Right forelimb (tissue), 1 donor: ENCODE results near the gene KRT15.
A peak's percentile ranks its signal among the peaks of the same experiment; 100 is the strongest.

Experiments
- DNase-seq: peaks from one replicate; pipeline ENCODE4 v3.0.0-alpha.2; 2018

Gene KRT15

DNA sequence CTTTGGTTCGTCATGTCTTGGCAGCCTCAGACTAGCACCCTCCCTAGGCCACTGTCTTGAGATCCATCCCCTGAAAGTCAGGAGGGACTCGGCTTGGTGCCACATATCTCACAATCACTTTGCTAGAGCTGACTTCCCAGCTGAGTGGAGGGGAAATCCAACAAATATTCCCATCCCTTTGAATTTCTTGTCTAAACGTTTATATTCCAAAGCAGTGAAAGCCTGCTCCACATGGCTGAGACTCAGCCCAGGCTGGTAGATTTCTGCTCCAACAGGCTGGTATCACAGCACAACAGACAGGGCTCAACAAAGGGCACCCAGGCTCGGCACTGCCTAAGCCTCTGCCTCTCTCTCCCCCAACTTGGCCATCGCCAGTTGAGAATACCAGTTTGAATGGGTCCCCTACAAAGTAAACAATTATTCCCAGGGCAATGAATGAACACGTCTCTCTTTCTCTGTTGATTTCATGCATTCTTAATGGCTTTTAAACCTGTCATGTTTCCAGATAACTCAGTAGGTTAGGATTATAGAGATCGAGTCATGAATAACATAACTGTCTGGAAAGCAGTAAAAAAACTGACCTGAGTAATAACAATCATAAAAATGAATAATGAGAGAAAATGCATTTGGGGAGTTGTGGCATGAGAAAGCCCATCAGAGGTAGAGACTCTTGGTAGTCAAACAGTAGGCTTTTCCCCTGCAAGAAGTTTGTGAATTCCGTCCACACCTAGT is 14.3 kb downstream of the KRT15 start:
- DNase-seq, result no peak

DNA sequence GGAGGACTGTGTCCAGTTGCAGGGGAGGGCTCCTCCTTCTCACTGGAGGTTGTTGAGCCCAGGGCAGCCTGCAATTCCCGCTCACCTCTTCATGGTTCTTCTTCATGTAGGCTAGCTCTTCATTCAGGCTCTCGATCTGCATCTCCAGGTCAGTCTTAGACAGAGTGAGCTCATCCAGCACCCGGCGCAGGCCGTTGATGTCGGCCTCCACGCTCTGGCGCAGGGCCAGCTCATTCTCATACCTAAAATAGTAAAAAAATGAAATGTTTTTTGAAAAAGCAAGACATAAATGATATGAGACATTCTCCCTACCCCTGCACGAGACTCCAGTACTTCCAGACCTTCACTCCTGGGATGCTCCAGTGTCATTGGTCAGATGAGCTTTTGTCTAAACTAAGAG is 15.5 kb downstream of the KRT15 start:
- DNase-seq, result no peak

DNA sequence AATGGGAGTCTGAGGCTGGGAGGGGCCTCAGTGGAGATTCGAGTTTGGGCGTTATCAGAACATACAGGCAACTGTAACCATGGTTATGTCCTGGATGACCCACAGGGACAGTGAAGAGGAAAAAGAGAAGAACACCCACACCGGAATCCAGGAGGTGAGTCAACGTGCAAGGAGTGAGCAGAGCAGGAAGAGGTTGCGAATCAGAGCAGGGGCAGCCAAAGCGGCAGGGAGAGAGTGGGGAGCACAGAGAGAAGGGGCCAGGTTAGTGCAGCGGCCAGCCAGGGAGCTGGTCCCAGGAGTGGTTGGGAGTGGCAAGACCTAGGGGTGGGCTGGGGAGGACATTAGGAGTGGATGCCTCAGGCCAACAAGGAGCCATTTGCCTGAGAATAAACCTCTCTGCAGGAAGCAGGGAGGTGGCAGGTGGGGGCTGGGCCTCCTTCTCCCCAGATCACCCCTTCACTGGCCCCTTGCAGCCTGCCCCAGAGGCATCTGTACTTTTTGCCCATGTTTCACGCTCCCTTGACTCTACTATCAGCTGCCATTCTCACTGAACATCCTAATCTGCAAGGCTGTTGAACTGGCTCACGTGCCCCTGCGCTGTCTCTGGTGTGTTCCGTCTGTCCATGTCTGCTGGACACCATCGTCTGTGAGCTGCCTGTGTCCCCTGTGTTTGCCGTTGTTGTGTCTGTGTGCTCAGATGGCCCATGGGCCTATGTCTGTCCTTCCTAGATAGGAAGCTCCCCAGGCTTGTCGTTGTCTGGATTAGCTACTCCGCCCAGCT is 18.4 kb downstream of the KRT15 start:
- no peak for DNase-seq

DNA sequence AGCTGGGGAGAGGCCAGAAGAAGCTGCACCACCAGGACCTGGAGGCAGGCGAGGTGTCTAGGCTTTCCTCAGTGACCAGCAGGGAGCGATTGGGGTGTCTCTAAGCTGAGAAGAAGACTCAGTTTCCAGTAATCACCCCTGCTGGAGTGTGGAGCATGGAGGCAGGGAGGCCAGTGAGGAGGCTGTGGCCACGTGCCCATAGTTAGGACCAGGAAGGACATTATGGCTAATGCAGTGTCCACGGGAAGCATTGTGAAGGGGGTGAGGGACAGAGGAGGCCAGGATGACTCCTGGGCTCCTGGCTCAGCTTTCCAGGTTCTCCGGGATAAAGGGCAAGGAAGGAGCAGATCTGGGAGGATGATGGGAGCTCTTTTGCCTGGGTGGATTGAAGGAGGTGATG is 19.0 kb downstream of the KRT15 start:
- no peak for DNase-seq

DNA sequence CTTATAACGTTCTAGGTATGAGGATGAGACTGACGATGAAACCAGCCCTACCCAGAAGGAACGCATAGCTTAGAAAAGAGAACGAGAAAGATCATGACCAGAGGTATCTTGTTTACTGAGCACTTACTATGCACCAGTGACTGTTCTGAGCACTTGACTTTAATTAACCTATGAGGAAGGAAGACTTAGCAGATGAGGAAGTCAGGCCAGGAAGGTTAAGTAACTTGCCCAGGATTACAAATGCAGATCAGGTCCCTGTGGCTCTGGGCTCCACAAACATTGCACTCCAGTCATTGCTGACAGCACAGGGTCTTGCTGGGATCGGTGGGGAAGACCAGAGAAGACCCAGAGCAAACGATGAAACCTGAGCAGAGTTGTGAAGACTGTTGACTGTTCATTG is 20.4 kb downstream of the KRT15 start:
- DNase-seq, result no peak

DNA sequence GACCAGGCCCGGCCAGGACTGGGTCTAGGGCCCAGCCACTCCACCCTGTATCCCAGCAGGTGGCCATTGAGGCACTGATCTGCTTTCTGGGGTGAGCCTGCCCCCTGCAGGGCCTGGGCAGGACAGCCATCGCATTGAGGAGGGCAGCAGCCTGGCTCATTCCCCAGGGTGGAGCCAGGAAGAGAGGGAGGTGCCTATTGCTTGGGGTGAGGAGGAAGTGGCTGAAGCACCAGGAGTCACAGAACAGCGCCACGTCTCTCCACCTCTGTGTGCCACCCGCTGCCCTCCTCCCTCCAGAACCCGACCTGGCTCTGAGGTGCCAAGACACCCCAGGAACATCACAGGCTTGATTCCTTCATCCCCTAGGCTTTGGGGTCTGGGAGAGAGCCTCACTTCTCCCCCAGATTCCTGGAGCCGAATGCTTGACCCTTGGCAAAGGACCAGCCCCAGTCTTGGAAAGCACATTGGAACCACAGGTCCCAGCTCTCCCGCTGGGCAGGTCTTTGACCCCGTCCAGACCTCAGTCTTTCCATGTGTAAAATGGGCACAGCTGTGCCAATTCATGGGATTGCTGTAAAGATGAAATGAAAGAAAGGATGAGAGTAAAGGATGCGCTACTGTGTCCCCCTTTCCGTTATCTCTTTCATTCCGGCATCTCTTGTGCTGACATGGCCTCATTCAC is 21.7 kb downstream of the KRT15 start:
- DNase-seq, result peak; percentile 51

DNA sequence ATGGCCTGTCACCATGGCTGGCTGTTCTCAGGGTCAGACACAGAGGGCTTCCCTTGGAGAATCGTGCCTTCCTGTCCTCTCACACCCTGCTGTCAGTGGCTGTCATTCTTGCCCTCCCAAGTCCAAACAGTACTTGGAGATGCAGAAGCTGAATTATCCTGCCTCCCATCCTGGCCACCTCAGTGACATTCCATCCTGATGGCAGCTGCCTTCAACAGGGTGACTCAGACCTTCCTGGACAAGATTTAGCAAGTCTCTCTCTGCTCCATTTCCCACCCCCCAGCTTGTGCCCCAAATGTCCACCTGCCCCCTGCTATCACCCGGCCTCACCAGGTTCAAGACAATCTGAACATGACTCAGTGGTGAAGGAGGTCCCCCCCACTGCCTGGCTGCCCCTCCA is 24.2 kb downstream of the KRT15 start:
- no peak for DNase-seq

DNA sequence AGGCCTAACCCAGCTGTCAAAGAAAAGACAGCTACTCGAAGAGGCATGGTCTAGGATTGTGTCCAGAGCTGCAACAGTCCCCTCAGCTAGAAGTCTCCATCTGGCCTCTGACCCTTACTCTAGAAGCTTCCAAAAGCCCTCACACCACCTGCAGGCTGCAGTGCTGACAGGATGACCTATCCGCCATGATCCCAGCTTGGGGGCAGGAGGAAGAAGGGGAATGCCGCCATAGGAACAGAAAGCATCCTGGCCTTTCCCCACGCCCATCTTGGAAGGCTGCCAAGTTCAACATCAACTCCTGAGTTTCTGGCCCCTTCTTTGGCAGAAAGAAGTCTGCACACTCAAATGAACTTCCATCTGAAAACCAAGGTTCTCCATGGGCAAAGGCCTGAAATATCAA is 25.9 kb downstream of the KRT15 start:
- no peak for DNase-seq

DNA sequence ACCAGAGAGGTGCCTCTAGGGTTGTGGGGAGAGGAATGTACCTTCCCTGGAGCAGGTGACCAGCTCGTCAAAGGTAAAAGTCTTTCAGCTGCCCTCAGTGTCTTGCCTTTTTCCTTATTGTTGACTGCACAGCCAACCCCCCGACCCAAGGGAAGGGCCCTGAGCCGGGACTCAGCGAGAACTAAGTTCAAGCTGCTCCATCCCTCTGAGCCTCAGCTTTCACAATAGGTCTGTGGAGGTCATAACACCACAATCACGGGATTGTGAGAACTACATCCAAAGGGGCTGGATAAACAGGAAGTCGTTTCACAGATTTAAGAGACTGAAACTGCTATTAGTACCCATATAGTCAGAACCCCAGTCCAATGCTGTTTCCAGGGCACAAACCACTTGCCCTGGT is 26.3 kb downstream of the KRT15 start:
- no peak for DNase-seq

DNA sequence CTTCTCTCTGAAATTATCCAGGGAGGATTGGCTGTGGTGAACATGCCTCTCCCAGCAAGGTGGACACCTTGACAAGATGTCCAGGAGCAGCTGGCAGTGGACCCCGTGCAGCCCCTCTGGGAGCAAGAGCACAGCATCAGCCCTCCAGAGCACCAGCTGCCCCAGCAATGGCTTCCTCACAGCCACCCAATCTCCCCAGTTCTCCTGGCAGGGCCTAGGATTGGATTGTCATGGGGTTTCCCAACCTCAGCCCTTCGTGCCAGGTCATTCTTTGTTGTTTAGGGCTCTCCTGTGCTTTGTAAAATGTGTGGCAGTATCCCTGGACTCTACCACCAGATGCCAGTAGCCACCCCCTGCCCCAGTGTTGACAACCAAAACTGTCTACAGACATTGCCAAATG is 27.2 kb downstream of the KRT15 start:
- no peak for DNase-seq

DNA sequence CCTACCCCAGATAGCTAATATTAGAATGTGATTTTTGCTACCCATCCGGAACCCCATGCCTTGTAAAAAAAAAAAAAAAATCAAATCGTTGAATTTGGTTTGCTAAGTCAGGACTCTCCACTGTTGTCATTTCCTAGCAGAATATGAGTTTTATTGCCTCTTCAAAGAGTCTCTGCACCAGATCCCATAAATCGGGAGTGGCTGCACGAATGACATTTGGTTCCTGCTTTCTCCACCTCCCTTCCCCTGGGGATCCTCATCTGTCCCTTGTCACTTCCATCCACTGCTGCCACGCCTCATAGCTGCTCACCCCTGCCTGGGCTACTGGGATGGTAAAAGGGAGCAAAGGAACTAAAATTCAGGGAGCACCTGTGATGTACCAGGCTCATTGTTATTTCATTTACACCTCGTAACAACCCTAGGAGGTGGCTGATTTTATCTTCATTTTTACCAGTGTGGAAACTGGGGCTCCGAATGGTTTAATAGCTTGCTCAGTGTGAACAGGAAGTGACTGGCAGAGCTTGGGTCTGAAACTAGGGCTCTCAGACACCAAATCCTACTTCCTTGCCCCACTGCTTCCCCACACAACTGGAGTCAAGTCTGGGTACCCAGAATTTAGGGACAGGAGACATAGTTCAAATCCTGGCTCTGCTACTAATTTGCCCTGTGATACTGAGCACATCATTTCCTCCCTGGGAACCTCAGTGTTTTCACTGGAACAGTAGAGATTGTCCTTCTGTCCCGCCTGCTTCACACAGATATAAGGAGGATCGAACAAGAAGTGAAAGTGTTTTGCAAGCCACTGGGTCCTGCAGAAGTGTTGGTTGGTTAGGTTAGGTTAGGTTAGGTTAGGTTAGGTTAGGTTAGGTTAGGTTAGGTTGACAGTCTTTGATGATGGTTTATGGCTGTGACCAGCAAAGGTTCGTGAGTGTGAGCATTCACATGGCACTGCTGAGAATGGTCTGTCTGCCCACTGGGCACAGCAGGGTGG is 28.4 kb downstream of the KRT15 start:
- no peak for DNase-seq

DNA sequence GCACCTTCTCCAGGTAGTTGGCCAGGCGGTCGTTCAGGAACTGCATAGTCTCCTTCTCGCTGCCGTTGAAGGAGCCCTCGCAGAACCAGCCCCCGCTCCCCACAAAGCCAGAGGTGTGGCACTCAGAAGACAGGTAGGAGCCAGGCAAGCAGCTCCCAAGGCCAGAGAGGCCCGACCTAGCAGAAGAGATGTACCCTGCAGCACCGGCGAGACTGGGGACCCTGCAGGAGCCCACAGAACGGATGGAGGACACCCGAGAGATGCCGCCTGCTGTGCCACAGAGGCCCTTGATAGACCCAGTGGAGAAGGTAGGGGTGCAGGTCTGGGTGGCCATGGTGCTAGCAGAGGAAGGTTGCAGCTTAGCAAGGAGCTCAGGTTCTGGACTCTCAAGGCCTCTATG is 29.2 kb downstream of the KRT15 start, which contains the start of gene KRT36:
Gene KRT36, minus strand, starts transcription at position 380 of the 400 bp plus-strand sequence. Its CDS starts 46 bp downstream, at position 334.
- no peak for DNase-seq

DNA sequence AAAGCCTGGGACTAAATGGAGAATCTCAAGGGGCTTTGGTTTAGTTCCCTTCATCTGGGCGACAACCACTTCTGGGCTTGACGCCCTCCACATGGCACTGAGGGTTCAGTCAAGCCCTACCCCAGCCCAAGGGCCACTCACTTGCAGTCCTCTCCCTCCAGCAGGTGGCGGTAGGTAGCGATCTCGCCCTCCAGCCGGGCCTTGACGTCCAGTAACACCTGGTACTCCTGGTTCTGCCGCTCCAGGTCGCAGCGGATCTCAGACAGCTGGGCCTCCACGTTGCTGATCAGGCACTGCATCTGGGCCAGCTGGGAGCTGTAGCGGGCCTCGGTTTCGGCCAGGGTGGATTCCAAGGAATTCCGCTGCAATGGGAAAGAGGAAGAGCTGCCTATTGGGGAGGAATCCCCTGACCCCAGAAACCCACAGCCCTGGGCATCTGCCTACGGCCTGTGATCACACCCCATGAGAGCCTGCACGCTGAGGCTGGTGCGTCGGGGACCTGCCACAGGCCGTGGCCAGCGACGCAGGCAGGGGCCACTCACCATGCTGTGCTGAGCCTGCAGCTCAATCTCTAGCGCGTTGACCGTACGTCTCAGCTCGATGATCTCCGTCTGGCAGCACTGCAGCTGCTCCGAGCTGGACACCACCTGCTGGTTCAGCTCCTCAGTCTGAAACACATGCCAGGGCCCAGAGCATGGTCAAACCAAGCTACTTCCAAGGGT is 31.7 kb downstream of the KRT15 start:
- no peak for DNase-seq

DNA sequence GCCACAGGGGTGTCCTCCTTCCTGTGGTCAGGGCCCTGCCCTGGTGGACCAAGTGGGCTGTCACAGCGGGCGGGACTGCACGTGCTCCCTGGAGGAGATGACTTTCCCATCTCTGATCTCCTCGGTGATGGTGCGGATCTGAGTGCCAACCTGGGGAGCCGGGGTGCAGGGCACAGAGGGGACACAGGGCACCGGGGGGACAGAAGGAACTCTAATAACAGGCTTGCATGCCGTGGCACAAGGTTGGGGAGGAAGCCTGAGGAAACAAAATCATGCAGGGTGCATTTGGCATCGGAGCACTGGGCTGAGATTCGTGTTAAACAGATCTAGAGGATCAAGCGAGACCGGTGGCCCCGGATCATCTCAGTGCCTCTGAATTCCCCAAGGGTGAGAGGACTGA is 32.4 kb downstream of the KRT15 start:
- DNase-seq, result no peak

DNA sequence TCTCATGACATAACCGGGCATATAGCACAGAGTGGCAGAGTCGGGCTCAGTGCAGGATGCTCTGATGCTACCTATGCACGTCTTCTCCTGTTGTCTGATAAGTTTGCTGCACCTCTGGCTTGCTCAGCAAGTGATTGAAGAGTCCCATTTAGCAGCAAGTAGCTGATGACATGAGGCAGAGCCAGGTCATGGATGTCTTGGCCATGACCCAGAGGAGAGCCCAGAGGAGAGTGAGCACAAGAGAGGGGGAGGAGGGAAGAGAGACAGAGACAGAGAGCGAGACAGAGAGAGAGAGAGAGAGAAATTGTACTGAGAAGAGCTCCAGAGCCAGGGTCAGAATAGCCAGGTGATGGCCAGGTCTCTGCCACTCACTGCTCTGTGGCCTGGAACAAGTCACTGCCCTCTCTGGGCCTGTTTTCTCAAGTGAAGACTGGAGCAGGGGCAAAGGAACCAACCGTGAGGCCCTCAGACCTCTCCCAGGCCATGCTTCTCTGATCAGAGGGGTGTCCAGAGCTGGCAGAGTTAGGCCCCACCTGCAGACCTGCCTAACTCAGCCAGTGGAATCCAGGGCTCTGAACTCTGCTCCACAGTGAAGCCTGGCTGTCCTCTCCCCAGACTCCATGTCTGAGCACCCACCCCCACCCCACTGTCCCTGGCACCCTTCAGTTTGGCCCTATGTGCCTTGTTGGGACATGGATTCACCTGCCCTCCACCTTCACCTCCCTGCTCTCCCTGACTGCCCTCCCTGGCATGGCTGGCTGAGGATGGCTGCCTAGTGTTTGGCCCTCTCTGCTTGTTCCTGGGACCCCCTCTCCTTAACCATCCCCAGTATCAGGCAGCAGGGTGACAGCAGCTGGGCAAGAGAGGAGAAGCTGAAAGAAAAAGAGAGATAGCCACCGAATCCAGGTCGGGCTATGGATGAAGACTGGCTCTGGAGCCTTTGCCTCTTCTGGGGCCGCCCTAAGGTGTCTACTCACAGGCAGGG is 33.5 kb downstream of the KRT15 start:
- no peak for DNase-seq

DNA sequence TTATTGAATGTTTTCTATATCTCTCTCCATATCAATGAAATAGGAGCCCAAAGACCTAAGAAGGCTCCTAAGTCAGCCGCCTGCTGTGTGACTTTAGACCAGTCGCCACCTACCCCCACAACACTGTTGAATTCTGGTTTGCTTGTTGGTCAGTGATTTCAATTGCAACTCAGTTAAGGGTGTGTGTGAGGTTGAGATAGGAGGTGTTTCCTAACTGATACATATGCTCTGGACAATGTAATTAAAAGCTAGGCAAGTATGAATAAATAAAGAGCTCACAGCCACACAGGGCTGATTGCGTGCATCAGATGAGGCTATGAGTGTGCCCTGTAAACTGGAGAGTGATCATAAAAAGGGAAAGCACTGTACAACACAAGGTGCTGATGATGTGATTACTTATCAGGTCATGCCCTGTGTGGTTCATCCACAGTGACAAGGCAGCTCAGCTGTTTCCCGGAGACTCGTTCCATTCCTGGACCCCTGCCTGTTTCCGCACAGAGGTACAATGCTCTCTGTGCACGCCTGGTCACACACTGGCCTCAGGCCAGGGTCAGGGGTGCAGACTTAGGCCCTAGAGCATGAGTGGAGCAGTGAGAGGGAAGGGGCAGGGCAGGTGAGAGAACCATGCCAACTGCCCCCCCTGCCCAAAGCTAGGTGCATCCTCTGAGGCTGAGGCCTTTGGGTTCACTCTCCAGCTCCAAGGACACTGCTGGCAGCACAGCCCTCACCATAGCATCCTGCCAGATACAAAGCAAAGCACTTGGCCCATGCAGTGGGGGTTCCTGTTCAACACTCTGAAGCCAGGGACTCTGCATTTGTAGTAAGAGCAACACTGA is 34.5 kb downstream of the KRT15 start:
- DNase-seq, result no peak

DNA sequence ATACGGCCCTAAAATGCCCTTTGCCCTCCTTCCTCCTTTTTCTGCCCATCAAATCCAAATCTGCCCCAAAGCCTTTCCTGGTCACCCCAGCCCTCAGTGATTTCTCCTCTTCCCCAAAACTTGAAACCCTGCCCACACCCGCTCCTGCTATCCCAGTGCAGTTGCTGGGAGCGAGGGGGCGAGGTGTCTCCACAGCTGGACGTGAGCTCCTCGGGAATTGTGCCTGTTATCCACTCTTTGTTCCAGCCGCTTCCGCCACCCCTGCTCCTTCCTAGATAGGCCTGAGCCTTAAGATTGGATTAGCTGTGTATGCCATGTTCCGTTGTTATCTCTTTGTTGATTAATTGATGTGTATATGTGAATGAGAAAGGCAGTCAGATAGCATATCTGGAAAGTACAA is 35.2 kb downstream of the KRT15 start:
- no peak for DNase-seq

DNA sequence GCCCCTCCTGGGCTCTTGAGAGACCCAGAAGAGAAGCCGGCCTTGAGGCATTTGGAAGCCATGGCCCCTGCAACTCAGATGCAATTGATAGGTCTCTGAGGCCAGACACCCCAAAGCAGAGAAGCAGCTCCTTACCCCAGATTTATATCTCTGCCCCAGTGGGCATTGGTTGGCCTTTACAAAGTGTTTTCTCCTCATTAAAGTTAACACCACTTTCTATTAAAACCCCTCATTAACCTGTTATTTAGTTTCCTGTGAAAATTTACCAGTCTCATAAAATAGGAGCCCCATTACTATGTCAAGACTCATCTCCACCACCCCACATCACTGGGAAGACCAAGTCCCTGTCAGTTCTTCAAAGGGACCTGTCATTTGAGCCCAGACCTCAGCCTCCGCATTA is 37.7 kb downstream of the KRT15 start, which contains the start of gene KRT35:
Gene KRT35, minus strand, starts transcription at position 116 of the 400 bp plus-strand sequence. Its CDS starts 54 bp downstream, at position 62.
- DNase-seq, result no peak

DNA sequence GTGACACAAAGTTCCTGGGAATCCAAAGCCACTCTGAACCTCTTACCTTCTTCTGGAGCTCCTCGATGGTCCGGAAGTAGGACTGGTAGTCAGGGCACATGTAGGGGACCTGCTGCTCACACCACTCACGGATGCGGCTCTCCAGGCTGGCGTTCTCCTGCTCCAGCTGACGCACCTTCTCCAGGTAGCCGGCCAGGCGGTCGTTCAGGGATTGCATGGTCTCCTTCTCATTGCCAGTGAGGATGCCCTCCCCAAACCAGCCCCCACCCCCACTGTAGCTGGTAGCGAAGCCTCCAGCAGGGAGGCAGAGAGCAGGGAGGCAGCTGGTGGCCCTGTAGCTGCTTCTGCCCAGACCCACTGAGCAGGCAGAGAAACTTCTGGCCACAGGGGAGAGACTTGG is 38.1 kb downstream of the KRT15 start:
- DNase-seq, result no peak

DNA sequence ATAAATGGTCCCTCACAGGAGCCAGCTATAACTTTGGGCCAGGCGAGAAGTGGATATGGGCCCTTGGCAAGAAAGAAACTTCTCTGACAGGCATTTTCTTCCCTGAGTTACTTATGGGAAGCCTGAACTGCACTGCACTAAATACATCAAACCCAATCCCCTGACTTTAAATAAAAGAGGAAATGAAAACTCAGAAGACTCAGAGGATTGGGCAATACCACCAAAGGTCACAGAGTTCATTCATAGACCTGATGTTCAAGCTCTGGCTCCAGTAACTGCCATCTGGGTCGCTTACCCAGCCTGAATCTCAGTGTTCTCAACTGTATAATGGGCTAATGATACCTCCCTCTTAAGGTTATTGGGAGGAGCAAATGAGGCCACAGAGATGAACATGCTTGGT is 38.6 kb downstream of the KRT15 start:
- no peak for DNase-seq
